ENCODE results near the gene CACNA1A.
"Not testable (repeated sequence)": the region's sequence is repeated elsewhere in the genome, so short reads cannot be mapped to it uniquely, and the experiment has no call there.

DNA sequence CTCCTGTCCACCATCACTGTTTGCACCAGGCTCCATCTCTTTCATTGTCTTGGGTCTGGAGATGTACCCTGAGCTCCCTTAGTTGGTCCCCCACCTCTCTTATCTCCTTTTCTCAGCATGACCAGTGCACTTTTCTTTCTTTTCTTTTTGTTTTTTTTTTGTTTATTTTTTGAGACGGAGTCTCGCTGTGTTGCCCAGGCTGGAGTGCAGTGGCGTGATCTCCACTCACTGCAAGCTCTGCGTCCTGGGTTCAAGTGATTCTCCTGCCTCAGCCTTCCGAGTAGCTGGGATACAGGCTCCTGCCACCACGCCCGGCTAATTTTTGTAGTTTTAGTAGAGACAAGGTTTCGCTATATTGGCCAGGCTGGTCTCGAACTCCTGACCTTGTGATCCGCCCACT is 328.0 kb downstream of the CACNA1A start:
- TF ChIP-seq, protein P1, sequence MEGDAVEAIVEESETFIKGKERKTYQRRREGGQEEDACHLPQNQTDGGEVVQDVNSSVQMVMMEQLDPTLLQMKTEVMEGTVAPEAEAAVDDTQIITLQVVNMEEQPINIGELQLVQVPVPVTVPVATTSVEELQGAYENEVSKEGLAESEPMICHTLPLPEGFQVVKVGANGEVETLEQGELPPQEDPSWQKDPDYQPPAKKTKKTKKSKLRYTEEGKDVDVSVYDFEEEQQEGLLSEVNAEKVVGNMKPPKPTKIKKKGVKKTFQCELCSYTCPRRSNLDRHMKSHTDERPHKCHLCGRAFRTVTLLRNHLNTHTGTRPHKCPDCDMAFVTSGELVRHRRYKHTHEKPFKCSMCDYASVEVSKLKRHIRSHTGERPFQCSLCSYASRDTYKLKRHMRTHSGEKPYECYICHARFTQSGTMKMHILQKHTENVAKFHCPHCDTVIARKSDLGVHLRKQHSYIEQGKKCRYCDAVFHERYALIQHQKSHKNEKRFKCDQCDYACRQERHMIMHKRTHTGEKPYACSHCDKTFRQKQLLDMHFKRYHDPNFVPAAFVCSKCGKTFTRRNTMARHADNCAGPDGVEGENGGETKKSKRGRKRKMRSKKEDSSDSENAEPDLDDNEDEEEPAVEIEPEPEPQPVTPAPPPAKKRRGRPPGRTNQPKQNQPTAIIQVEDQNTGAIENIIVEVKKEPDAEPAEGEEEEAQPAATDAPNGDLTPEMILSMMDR (optimal IDR thresholded peaks at IDR 0.05 in 1 of 3, IDR thresholded peaks at IDR 0.05 in 1 of 3, conservative IDR thresholded peaks at IDR 0.05 in 1 of 3; ENCODE audit: extremely low read depth in 1 of 3, insufficient read depth in 2 of 3, low read length in 3 of 3), result not testable (repeated sequence)
- not testable (repeated sequence) for TF ChIP-seq EZH2 (IDR thresholded peaks at IDR 0.05; ENCODE audit: low read length)

Measured in keratinocyte (primary cell).